Endothelial cell of umbilical vein (primary cell): ENCODE data around the gene PRKAG1. TPM values are rescaled to one million over a fixed set of nuclear protein-coding genes. Genes with fewer than 3 reads are reported as not detected.

Source experiments
- BruUV-seq: library from RNA; stranded (reverse); fragments of 400-500 nt; replicated peaks from 2 replicates; lab custom pipeline; 2021; lab: Mats Ljungman, UMichigan
- CTCF ChIA-PET: fragments of 300-600, 350-600 bp; sonication (Branson Sonifier 250); formaldehyde crosslinking; loops from one replicate; lab custom pipeline; 2021; ENCODE audit warnings: antibody characterized with exemption, inconsistent platforms; lab: Charles Lee
- POLR2A ChIA-PET: fragments of 300-600, 350-600 bp; sonication (Branson Sonifier 250); formaldehyde crosslinking; loops from one replicate; lab custom pipeline; 2021; ENCODE audit warnings: antibody characterized with exemption, inconsistent platforms; lab: Charles Lee
- DNase-seq: peaks from one replicate; pipeline ENCODE4 v3.0.0-alpha.2; 2011; ENCODE audit warnings: low read depth, low spot score
- FAIRE-seq: peaks from 2 replicates; lab custom pipeline; 2011; peaks lifted over from hg19 to GRCh38; lab: Jason Lieb, UNC
- H2AFZ ChIP-seq: 2 replicates; pipeline ENCODE4 v1.6.0; 2012; ENCODE audit warnings: low read depth, low read length, control low read depth, inconsistent platforms
- H3K27ac ChIP-seq: 2 replicates; pipeline ENCODE4 v1.5.1; 2011; ENCODE audit warnings: low read depth, mild to moderate bottlenecking, control low read depth, low read length, moderate library complexity; ENCODE audit not compliant: insufficient read depth
- H3K27me3 ChIP-seq, 2 experiments: 2 replicates each; pipeline versions ENCODE4 v1.6.0 to v1.6.1; 2011; ENCODE audit warnings: low read length in 2 of 2, mixed read lengths in 1 of 2; ENCODE audit not compliant: control insufficient read depth in 2 of 2, insufficient read depth in 2 of 2
- H3K36me3 ChIP-seq, 2 experiments: 2 replicates in 1 of 2; 3 replicates in 1 of 2; pipeline ENCODE4 v1.5.1; 2011; ENCODE audit warnings: low read length in 2 of 2, mild to moderate bottlenecking in 1 of 2, moderate library complexity in 1 of 2; ENCODE audit not compliant: control insufficient read depth in 2 of 2, insufficient read depth in 2 of 2; ENCODE audit errors: extremely low read depth in 1 of 2
- H3K4me1 ChIP-seq: 3 replicates; pipeline ENCODE4 v1.5.1; 2011; ENCODE audit warnings: mild to moderate bottlenecking, low read length; ENCODE audit not compliant: control insufficient read depth, insufficient read depth; ENCODE audit errors: extremely low read depth
- H3K4me2 ChIP-seq: 2 replicates; pipeline ENCODE4 v1.6.1; 2011; ENCODE audit warnings: low read length, control low read depth, mixed read lengths; ENCODE audit not compliant: insufficient read depth
- H3K4me3 ChIP-seq, 3 experiments: fragments of 200-600 bp in 1 of 3; sonication (generic), shearing (Covaris generic) in 1 of 3; replicated peaks in 1 of 3; 2 replicates each; pipeline ENCODE4 v1.5.1; 2011 to 2016; ENCODE audit warnings: control low read depth in 3 of 3, low read length in 3 of 3, mild to moderate bottlenecking in 2 of 3, inconsistent platforms in 1 of 3, low read depth in 1 of 3, moderate library complexity in 1 of 3; ENCODE audit not compliant: insufficient read depth in 1 of 3
- H3K79me2 ChIP-seq: 2 replicates; pipeline ENCODE4 v1.6.0; 2012; ENCODE audit warnings: low read length, inconsistent platforms; ENCODE audit not compliant: control insufficient read depth, insufficient read depth
- H3K9ac ChIP-seq: replicated peaks from 2 replicates; pipeline ENCODE3; 2011; ENCODE audit warnings: low read length, control low read depth; ENCODE audit not compliant: insufficient read depth; ENCODE audit errors: extremely low read depth
- H3K9me1 ChIP-seq: replicated peaks from 3 replicates; pipeline ENCODE4 v1.6.0; 2011; ENCODE audit warnings: mild to moderate bottlenecking, low read length; ENCODE audit not compliant: control insufficient read depth, insufficient read depth; ENCODE audit errors: extremely low read depth
- H3K9me3 ChIP-seq: replicated peaks from 2 replicates; pipeline ENCODE4 v1.5.1; 2012; ENCODE audit warnings: low read length, inconsistent platforms; ENCODE audit not compliant: control insufficient read depth, insufficient read depth
- H4K20me1 ChIP-seq: replicated peaks from 2 replicates; pipeline ENCODE3; 2011; ENCODE audit warnings: mild to moderate bottlenecking, low read length; ENCODE audit not compliant: control insufficient read depth, insufficient read depth; ENCODE audit errors: extremely low read depth
- POLR2AphosphoS5 ChIP-seq: IDR thresholded peaks from 2 replicates; pipeline ENCODE4 v1.6.1; 2012; ENCODE audit warnings: low read depth, mild to moderate bottlenecking, control low read depth, low read length, moderate library complexity; ENCODE audit not compliant: insufficient read depth
- dilution Hi-C: fragments of 300-500 bp; cut with MboI; formaldehyde crosslinking; loops from one replicate; pipeline ENCODE4 v1.15.0; 2019; ENCODE audit warnings: low sequenced_read_pairs; ENCODE audit not compliant: extremely low pct_ligation_motif_present
- intact Hi-C: fragments of 100-400 bp; cut with micrococcal nuclease; formaldehyde crosslinking; loops from one replicate; pipeline ENCODE4 v1.10.0; 2022
- polyA plus RNA-seq, 4 experiments: library from polyadenylated mRNA; depleted of rRNA in 3 of 4; stranded (reverse) in 3 of 4; unstranded in 1 of 4; fragments of >200 nt; gene quantifications; 2 replicates each; pipeline versions ENCODE4 v1.2.1 to v1.2.3, GENCODE V29; 2011 to 2012; ENCODE audit warnings: missing spikeins in 1 of 4
- total RNA-seq: library from RNA; stranded (reverse); gene quantifications from 2 replicates; pipeline ENCODE4 v1.2.3, GENCODE V29; 2021
- TF ChIP-seq, protein P1 (sequence below), 2 donors: IDR thresholded peaks; 1 replicate in 1 of 2; 2 replicates in 1 of 2; pipeline ENCODE4 v1.5.1; 2011; ENCODE audit warnings: low read length in 2 of 2, mild to moderate bottlenecking in 2 of 2, moderate library complexity in 2 of 2, control low read depth in 1 of 2, inconsistent platforms in 1 of 2, low read depth in 1 of 2; ENCODE audit not compliant: insufficient read depth in 1 of 2; ENCODE audit errors: extremely low read depth in 1 of 2

Gene PRKAG1
- total and polyA plus RNA-seq, 2 donors (not counting 3 experiments of a cell fraction or from before 2014, with no cell fraction given) = 52.1 to 54.9 TPM

DNA sequence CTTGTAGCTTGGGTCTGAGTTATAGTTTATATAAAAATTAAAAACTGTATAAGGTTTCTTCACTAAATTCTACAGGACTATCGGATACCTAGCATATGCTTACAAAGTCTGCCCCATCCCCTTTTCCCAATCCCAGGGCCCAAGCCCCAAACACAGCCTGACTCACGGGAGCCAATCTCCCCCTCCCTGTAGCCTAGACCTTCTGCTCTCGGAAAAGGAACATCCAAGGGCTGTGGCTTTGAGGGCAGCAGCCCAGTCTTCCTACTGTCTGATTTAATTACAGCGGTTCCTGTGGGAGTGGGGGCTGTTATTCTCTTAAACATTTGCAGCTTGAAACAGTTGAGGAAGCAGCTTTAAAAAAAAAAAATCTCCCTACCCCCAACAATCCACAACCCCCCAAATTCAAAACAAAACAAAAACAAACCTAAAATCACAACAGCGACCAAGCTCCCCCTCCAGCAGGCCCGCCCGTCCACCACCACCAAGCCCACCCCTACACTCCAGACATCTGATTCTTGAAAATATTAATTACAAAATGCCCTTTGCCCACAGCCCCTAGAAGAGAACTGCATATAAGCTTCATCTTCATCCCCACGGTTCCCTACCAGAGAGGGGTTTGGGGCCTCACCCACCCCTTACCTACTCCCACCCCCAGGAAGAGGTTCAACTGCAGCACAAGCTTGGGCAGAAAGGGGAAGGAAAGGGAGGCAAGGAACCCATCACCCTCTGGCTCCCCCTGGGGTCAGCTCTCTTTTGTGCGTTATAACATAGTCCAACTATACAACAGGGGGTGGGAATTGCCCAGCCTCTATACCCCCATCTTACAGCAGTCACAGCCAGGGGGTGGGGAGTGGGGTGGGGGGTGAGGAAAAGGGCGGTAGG, 1.1 kb upstream of the PRKAG1 start:
- H3K9me3 ChIP-seq = no peaks in the 10 kb centered on the region
- peak overlapping the region; percentile 41 for H3K9ac ChIP-seq
- POLR2A ChIA-PET = interaction anchor here (0.6 to 1.5 kb wide), 3 partner anchors 14 to 244 kb away, joined by 3 to 5 read pairs (median 4); no protein-coding TSS in a partner anchor
- H3K9me1 ChIP-seq = no peaks in the 10 kb centered on the region
- dilution Hi-C loops (no loop called here), intact Hi-C loops (loop anchor here (2.0 kb wide), 2 partner anchors 41 to 63 kb away; partner anchors contain the start of genes ARF3 and KMT2D)
- peak; percentile 47 for DNase-seq
- TF ChIP-seq, protein P1, sequence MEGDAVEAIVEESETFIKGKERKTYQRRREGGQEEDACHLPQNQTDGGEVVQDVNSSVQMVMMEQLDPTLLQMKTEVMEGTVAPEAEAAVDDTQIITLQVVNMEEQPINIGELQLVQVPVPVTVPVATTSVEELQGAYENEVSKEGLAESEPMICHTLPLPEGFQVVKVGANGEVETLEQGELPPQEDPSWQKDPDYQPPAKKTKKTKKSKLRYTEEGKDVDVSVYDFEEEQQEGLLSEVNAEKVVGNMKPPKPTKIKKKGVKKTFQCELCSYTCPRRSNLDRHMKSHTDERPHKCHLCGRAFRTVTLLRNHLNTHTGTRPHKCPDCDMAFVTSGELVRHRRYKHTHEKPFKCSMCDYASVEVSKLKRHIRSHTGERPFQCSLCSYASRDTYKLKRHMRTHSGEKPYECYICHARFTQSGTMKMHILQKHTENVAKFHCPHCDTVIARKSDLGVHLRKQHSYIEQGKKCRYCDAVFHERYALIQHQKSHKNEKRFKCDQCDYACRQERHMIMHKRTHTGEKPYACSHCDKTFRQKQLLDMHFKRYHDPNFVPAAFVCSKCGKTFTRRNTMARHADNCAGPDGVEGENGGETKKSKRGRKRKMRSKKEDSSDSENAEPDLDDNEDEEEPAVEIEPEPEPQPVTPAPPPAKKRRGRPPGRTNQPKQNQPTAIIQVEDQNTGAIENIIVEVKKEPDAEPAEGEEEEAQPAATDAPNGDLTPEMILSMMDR (IDR thresholded peaks at IDR 0.05; ENCODE audit: extremely low read depth in 1 of 2, insufficient read depth in 1 of 2, low read depth in 1 of 2, low read length in 2 of 2) = peak; percentile 11 to 53
- TF ChIP-seq POLR2AphosphoS5 = no peak
- BruUV-seq = no TSS peak
- H3K27me3 ChIP-seq = no peaks in the 10 kb centered on the region
- H3K27ac ChIP-seq = peak overlapping the region; percentile 98
- CTCF ChIA-PET = interaction anchor here (0.5 to 3.3 kb wide), 19 partner anchors 9 to 167 kb away, joined by 3 to 43 read pairs (median 5); partner anchors contain the start of genes DDN and RHEBL1
- peaks cover 5 to 26% of the 10 kb centered on the region in 2 experiments for H3K36me3 ChIP-seq
- peaks cover 16% of the 10 kb centered on the region for H3K4me1 ChIP-seq
- H3K79me2 ChIP-seq = peaks cover 7% of the 10 kb centered on the region
- H2AFZ ChIP-seq = no peak overlapping the region
- peak overlapping the region; percentile 29 for H3K4me2 ChIP-seq
- FAIRE-seq = no peak
- no peaks in the 10 kb centered on the region for H4K20me1 ChIP-seq
- no peak overlapping the region for H3K4me3 ChIP-seq
